GM21786 (cell line): ENCODE results near the gene DCDC2C.
"Not testable (repeated sequence)": the region's sequence is repeated elsewhere in the genome, so short reads cannot be mapped to it uniquely, and the experiment has no call there.

Experiments used
- ATAC-seq: cut with Tn5 transposase; IDR thresholded peaks from one replicate; pipeline ENCODE4 v1.9.1; 2021; ENCODE audit not compliant: unreplicated experiment

The DCDC2C gene

DNA sequence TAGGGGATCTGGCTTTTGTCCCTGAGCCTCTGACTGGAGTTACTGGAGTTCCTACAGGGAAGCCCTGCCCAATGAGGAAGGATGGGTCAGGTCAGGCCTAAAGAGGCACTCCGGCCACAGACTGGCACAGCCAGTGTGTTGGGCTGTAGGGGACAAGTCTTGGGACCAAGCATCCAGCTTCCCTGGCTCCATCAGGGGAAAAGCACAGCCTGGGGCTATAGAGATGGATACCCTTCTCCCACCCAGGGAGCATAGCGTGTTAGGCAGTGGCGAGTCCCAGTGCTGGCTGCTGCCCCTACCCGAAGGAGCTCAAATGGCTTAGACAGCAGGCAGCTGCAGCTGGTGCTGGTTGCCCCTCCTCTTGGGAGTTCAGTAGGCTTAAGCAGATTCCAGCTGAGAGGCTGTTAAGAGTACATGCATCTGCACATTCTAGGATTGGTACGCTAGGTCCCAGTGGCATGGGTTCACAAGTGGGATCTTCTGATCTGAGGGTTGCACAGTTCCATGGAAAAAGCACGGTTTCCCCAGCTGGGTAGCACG is 111.4 kb downstream of the DCDC2C start:
- no peak for ATAC-seq

DNA sequence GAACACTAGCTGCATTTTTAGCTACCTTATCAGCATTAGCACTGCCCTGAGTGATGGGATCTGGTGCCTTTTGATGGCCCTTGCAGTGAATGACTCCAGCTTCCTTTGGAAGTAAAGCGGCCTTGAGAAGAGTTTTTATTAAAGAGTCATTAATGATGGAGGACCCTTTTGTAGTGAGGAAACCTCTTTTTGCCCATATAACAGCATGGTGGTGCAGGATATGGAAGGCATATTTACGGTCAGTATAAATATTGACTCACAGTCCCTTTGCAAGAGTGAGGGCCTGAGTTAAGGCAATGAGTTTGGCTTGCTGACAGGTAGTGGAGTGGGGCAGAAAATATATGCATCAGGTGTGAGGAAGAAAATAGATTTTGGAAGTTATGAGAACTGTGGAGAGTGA is 113.8 kb downstream of the DCDC2C start:
- ATAC-seq, result not testable (repeated sequence)

DNA sequence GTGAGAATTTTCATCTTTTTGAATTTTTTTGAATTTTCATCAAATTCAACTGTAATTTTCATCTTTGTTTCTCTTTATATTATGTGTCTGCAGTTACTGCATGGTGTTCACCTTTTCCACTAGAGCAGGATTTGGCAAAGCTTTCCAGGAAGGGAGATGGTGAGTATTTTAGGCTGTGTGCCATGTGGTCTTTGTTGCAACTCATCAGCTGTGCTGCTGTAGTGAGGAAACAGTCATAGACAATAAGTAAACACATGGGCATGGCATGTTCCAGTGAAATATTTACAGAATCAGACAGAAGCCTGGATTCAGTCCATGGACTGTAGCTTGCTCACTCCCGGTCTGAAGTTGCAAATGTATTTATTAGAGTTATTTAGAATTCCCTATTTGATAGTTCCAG is 120.4 kb downstream of the DCDC2C start:
- ATAC-seq, result no peak

DNA sequence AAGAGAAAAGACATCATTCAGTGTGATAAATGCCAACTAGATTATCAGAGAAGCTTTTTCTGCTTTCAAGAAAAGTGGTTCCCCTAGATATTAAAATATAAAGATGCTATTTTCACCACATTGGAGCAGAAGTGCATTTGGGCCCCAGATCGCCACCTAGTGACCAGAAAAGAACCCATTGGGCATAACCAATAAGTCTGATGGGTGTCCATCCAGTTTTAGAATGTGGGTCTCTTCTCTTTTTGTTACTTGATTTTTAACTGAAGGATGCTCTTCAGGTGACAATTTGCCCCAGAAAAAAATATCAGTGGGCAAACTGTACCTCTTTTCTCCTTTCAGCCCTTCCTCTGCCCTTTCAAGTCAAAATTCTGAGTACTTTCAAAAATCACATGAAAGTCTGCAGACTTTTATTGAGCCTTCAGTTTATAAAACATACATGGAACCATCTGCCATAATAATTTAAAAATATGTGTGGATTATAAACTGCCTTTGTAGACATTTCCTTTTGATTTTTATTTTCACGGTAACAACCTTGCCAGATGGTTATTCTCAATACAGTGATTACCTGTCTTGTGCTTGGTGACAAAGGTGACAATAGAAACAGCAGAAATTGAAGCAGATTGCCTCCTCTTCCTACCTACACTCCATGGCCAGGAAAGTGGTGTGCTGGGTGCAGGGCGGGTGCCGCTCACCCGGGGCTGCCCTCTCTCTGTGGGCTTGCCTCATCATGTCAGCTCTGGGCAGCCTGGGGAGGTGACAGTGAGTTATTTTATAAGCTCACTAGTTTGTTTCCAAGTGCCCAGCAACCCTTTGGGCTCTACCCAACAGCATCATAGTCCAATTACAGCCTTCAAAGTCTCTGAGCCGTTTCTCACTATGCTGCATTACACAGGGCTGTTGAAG is 124.5 kb downstream of the DCDC2C start:
- ATAC-seq, result no peak

DNA sequence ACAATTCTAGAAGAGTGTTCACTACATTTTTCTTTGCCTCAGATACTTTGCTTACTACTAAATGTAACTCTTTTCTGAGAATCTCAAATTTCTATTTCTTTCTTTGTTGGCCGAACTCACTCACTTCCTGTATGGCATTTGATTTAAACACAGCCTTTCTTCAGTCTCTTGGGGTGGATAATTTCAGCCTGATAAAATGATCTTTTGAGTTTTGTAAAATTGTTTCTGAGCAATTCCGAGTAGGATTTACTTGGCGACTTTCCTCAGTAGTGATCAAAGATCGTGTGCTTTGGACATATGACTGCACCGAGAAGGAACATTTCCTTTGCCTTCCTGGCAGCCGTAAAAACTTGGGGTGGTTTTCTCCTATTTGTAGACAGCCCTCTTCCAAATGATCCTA is 127.4 kb downstream of the DCDC2C start:
- no peak for ATAC-seq

DNA sequence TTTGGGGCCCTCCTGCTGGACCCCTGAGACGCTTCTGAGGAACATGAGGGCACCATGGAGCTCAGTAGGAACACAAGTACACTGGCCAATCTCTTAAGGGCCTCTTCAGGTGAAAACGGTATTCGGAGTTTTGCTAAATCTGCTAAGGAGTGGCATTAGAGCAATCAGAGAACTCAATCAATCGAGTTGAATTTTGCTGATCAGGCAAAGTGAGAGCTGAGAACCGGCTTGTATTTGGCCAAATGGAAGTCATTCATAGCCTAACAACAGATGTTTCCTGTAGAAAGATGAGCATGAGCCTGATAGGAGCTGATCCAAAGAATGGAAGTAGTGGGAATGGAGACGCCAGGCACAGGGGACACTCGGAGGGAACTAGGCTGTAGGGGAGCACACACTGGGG is 133.7 kb downstream of the DCDC2C start:
- ATAC-seq, result no peak

DNA sequence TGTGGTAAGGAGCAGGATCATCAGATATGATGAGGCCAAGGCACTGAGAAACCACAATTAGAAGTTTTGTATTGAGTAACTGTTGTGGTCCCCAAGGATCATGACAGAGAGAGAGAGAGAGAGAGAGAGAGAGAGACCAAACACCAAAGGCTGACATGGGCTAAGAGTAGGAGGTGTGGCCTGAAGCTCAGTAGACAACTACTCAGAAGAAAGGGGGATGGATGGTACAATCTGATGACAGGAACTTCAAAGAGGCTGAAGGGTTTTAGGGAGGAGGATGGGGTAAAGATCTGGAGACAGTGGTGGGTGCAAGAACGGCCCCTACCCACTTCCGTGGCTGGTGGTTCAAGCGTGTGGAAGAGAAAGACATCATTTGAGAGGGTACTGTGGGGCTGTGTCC is 135.0 kb downstream of the DCDC2C start:
- ATAC-seq, result no peak

DNA sequence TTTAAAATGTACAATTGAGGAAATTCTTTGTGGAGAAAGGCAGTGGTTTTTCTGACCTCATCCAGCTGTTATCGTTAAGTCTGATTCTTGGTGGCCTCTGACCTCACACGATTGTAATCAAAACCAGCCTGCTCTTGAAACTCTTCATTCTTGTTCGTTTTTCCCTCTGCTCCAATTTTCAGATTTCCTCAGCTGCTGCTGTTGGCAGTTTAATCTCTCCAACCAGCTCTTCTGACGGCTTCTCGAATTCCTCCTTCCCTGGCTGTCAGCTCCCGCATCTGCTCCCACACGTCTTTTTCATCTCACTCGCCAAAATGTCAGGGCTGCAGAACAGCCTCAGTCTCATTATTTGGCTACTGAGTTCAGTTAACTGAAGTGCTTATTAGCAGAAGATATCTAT is 136.1 kb downstream of the DCDC2C start:
- no peak for ATAC-seq

DNA sequence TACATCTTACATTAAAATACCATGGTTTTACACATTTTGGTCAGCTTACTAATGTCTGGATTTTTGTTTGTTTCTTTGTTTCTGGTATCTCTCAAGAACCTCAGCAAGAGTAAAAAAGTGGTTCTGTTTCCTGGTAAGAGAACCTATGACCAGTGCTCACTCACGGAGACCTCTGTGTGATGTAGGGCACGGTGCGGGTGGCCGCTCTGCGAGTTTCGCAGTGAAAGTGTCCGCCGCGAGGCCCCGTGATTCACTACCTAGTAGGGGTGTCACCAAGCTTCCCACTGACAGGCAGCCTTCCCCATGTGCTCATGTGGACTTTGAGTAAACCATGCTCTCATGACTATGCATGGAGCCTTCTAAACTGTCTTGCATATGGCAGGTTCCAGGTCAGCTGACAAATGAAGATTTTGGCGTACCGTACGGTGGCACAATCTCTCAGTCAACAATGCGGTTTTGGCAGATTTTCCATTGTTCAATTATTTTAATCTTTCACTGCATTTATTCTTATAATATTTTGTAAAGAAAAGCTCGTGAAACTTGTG is 137.3 kb downstream of the DCDC2C start:
- ATAC-seq, result no peak

DNA sequence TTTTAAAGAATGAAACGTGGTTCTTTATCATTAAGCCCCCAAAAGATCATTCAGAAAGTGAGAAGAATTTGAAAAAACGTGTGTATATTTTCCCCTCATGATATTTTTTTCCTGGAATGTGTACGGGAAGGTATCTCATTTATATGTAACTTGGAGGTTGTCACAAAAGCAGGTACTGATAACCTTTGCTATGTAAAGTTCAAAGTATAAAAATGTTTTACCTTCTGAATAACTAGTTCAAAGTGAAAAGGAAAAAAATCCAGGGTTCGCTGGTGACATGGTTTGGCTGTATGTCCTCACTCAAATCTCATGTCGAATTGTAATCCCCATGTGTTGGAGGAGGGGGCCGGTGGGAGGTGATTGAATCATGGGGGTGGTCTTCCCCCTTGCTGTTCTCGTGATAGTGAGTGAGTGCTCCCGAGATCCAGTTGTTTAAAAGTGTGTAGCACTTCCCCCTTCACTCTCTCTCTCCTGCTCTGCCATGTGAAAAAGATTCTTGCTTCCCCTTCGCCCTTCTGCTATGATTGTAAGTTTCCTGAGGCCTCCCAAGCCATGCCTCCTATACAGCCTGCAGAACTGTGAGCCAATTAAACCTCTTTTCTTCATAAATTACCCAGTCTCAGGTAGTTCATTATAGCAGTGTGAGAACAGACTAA is 144.2 kb downstream of the DCDC2C start:
- ATAC-seq, result no peak

DNA sequence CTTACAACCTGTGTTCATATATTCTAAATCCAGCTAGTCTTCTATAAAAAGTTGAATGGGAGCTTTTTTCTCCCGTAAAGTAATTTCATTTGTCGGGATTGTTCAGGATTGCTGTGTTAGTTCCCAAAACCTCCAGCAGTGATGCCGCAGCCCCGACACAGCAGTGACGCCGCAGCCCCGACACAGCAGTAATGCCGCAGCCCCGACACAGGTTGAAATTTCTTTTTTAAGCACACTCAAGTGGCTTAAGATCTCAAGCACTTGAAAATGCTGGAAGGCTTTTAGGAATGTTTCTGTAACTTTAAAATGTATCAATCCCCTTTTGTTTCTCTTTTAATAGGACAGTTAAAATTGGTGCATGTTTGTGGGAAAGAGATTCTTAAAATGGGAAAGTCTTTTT is 145.4 kb downstream of the DCDC2C start:
- no peak for ATAC-seq

DNA sequence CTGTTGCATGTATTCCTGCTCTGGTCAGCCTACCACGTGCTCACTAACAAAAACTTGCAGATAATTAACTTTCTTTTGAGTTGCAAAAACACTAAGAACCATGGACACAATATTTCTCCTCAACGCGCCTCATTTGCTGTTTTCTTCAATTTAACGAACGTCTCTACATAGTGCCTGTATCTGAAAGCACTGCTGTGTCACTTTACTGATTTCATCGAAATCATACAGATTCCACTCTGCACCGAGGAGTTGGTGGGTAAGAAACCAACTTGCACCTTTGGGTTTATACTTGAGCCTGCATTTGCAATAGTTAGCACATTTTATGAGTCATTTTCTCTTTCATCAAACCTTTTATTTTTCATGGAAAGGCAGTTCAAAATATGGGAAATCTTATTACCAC is 145.8 kb downstream of the DCDC2C start:
- no peak for ATAC-seq

DNA sequence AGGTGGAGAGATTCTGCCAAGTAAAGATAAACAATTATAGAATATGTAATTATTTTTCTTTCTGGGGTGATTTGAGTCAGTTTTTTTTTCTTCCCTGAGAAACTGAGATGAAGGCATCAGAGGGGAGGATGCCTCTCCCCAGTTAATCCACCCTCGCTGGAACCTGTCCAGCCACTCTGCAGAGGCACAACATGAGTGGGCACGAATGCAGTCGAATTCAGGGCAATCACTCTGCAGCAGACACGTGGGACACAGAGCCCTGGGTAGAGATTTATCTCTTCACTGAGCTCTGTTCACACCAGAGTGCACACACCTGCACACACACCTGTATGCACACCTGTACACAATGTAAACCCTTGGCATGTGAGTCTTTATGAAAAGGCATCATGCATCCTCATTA is 154.2 kb downstream of the DCDC2C start:
- ATAC-seq, result no peak

DNA sequence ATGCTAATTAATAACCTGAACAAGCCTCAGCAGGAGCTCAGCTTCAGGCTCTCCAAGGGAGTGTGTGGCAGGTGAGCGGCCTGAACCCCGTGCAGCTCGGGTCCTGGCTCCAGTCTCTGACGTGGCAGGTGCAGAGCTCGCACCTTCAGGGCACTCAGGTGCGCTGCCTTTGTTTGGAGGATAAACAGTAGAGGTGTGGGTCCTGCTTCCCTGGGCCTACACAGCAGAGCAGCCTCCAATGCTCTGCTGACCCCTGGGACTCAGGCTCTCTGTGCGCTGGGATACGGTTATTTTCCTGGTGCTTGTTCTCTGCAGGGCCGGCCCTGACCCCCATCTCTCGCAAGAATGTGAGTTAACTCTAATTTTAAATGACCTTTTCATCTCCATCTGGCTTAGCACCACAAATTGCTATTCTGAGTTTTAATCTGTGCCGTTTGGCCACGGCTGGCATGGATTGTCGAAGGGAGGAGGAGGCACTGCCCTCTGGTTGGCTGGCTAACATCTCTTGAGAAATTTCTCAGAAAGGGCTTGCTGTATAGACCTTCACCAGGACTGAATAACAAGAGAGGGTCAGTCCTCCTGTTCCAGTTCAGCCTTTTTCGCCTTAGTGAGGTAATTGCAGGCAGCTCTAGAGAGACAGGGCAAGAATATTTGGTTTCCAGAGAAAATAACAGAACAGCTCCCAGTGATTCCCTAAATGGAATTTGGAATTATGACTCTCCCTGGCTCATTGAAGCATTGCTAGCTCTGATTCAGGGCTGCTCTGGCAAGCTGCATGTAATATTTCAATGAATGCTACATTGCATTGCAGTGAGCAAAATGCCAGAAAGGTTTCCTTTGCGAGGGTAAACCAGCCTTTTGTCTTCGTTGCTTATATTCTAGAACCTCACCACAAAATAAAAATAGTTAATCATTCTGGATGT is 161.8 kb downstream of the DCDC2C start:
- ATAC-seq, result no peak

DNA sequence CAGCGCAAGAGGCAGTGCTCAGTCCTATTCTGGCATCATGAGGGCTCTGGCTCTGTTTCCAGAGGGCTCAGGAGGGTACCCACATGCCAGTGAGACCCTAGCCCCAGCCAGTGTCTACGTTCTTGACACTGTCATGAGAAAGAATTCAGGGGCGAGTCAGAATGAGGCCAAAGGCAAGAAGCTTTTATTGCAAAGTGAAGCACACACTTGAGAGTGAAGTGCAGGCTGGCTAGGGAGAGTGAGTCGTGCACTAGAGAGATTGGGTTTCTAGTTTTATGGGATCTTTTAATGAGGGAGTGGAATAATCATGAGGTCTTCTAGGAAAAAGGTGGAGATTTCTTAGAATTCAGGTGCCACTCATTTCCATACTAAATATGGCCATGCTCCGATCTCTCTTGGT is 164.1 kb downstream of the DCDC2C start:
- ATAC-seq, result no peak

DNA sequence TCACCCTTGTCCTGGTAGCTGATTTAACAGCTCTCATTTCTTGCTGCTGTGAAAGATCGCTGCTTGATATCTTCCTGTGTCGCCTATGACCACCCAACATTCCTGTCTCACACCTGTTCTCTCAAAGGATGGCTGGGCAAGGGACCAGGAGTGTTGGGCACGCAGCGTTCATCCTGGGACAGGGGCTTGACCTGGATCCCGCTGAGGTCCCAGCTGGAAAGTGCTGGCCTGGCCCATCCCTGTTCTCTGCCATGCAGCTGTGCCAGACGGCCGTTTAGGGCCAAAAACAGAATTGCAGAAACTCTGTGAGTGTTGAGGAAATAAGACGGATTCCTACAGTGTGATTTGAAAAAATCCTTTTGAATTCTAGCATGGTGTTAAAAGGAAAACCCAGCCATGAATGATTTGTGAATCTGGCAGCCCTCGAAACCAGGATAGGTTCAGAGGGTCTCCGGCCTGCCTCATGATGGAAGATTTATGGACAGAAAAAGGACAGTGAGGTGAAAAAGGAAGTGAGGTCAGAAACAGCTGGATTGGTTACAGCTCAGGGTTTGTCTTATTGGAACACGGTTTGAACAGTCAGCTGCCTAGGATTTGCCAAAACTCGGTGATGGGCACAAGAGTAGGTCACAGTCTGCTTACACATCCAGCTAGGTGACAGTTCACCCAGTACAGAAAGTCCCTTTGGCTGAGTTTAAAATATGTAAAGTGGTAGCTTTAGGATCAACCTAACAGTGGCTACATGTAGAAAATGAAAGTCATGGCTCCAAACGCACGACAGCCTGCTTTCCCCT is 164.8 kb downstream of the DCDC2C start:
- ATAC-seq, result no peak

DNA sequence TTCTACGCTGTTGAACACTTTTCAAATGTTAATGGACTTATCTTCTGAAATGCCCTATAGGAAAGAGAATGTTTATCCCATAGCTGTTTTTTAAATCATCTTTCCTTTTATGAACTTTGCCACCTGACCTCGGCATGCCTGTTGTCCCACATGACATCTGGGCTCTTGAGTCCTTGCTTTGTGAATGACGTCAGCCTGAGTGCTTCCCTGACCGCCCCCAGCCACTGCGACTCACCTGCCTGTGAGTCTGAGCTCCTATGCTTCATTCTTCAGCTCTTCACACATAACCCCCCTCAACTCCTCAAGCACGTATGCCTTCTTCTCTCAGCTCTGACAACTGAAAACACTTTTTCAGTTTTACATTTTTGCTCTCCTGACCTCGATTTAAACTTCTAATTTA is 166.8 kb downstream of the DCDC2C start:
- ATAC-seq, result no peak

DNA sequence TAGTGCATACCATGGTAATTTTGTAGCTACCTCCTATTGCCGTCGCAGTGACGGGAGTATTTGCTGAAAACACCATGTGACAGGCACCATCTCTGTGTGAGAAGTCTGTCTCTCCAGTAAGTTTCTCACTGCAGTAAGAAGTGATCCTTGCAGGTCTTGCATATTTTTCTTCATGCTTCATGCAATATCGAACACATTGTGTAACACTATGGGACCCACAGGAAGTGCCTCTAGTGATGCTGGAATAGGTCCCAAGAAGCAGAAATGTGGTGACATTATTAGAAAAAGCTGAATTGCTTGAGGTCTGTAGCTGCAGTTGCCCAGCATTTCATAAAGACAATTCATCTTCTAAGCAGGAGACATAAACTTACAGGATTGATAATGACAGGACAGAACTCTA is 167.6 kb downstream of the DCDC2C start:
- no peak for ATAC-seq

DNA sequence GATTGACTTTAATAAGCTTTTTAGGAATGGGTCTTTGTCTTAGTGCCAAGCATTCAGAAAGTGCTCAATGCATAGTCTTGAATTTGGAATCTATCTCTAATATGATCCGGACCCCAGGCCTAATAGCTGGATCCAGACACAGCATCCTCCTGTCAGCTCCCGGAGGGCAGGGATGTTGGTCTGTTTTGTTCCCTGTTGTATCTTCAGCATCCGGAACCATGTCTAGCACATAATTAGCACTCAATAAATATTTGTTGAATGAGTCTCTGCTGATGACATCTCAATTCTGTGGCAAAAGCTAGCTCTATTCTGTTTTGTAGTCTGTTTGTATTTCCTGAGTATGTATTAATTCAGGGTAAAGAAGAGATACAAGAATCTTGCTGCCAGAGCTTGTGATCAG is 169.1 kb downstream of the DCDC2C start:
- ATAC-seq, result no peak

DNA sequence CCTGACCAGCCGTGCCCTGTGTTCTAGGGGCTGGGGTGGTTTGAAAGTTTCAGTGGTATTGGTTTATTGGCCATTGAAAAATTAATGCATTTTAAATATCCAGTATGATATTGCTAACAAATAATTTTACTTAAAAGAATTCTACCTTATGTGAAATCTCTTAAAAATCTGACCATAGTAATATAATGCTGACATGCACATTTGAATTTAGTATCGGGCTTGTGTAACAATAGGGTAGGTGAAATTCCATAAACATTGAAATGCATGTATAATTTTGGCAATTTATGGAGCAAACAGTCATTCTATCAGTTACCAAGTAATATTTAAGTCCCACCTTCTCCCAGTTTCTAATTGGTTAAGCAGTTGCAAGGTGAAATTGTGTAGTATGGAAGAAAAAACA is 170.5 kb downstream of the DCDC2C start:
- ATAC-seq, result no peak
